Measurements from ENCODE around the gene RBBP8NL. TPM values are rescaled to one million over a fixed set of nuclear protein-coding genes. Genes with fewer than 3 reads are reported as not detected.

Gene RBBP8NL
- total RNA-seq, 1 experiment from 2014 or later, result 1.5 TPM

DNA sequence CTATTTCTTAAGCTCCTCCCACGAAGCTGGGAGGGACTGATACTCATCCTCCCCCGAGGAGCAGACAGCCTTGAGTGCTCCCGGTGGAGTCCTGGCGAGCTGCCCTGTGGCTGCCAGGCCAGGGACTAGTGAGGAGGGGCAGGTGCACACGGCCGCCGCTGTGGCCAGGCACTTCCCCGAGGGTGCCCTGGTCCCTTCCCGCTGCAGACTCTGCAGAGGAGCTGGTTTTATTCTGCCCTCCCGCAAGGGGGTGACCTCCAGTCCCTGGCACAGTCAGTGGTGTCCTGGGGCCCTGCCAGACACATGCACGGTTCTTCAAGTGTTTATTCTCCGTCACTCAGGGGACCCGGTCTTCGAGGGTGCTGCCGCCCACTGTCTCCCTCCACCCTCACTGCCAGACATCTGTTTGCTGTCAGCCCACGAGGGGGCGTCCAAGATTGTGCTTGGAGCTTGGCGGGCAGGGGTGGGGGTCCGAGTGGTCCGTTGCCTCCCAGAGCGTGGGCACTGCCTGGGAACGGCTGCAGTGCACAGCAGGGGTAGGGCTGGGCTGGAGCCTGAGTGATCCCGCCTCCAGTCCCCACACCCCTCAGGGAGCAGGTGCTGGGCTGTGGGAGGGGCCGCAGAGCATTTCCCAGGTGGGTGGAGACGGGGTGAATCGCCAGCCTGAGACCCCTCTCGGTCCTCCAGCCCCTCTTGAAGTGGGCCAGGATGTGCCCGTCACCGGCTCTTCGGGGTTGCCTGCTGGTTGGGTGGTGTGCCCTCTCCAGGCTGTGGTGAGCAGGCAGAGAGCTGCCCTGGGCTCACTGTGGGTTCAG lies 17.2 kb downstream of the RBBP8NL start (continued):
- TF ChIP-seq, protein P1, sequence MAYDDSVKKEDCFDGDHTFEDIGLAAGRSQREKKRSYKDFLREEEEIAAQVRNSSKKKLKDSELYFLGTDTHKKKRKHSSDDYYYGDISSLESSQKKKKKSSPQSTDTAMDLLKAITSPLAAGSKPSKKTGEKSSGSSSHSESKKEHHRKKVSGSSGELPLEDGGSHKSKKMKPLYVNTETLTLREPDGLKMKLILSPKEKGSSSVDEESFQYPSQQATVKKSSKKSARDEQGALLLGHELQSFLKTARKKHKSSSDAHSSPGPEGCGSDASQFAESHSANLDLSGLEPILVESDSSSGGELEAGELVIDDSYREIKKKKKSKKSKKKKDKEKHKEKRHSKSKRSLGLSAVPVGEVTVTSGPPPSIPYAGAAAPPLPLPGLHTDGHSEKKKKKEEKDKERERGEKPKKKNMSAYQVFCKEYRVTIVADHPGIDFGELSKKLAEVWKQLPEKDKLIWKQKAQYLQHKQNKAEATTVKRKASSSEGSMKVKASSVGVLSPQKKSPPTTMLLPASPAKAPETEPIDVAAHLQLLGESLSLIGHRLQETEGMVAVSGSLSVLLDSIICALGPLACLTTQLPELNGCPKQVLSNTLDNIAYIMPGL (CRISPR knock-in tag; IDR thresholded peaks at IDR 0.05), result no peak
- no peak for TF ChIP-seq FOXP1 (CRISPR knock-in tag; IDR thresholded peaks at IDR 0.05; ENCODE audit: borderline replicate concordance)
- TF ChIP-seq, protein P2, sequence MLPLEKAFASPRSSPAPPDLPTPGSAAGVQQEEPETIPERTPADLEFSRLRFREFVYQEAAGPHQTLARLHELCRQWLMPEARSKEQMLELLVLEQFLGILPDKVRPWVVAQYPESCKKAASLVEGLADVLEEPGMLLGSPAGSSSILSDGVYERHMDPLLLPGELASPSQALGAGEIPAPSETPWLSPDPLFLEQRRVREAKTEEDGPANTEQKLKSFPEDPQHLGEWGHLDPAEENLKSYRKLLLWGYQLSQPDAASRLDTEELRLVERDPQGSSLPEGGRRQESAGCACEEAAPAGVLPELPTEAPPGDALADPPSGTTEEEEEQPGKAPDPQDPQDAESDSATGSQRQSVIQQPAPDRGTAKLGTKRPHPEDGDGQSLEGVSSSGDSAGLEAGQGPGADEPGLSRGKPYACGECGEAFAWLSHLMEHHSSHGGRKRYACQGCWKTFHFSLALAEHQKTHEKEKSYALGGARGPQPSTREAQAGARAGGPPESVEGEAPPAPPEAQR (CRISPR knock-in tag; IDR thresholded peaks at IDR 0.05), result no peak
- TF ChIP-seq IRF2 (CRISPR knock-in tag; IDR thresholded peaks at IDR 0.05; ENCODE audit: borderline replicate concordance, low read depth), result no peak
- TF ChIP-seq ZNF671 (CRISPR knock-in tag; IDR thresholded peaks at IDR 0.05), result no peak
- no peak for TF ChIP-seq RORB (CRISPR knock-in tag; IDR thresholded peaks at IDR 0.05)
- no peak for TF ChIP-seq RELA (CRISPR knock-in tag; IDR thresholded peaks at IDR 0.05; ENCODE audit: borderline replicate concordance)
- no peak for TF ChIP-seq NFE2L1 (CRISPR knock-in tag; IDR thresholded peaks at IDR 0.05)
- TF ChIP-seq ZNF396 (CRISPR knock-in tag; IDR thresholded peaks at IDR 0.05; ENCODE audit: borderline replicate concordance), result no peak
- TF ChIP-seq TEAD4 (CRISPR knock-in tag; IDR thresholded peaks at IDR 0.05), result no peak
- no peak for TF ChIP-seq ATF1 (CRISPR knock-in tag; IDR thresholded peaks at IDR 0.05)

- ATAC-seq (no peak), DNase-seq (ENCODE audit: low spot score) (no peak)
- Mint-ChIP-seq H3K27me3 (ENCODE audit: low read depth) (peaks cover 5% of the 10 kb centered on the region), H3K9me3 (no peaks in the 10 kb centered on the region), H3K4me3 (no peak overlapping the region; the same call in 1 of the 2 replicates), H3K4me1 (peaks cover 9% of the 10 kb centered on the region), H3K36me3 (no peaks in the 10 kb centered on the region), H3K27ac (no peak overlapping the region)
- TF ChIP-seq ZNF425 (CRISPR knock-in tag; conservative IDR thresholded peaks at IDR 0.05), result no peak
- no peak for TF ChIP-seq KAT7 (CRISPR knock-in tag; IDR thresholded peaks at IDR 0.05; ENCODE audit: borderline replicate concordance)
- TF ChIP-seq, protein P3, sequence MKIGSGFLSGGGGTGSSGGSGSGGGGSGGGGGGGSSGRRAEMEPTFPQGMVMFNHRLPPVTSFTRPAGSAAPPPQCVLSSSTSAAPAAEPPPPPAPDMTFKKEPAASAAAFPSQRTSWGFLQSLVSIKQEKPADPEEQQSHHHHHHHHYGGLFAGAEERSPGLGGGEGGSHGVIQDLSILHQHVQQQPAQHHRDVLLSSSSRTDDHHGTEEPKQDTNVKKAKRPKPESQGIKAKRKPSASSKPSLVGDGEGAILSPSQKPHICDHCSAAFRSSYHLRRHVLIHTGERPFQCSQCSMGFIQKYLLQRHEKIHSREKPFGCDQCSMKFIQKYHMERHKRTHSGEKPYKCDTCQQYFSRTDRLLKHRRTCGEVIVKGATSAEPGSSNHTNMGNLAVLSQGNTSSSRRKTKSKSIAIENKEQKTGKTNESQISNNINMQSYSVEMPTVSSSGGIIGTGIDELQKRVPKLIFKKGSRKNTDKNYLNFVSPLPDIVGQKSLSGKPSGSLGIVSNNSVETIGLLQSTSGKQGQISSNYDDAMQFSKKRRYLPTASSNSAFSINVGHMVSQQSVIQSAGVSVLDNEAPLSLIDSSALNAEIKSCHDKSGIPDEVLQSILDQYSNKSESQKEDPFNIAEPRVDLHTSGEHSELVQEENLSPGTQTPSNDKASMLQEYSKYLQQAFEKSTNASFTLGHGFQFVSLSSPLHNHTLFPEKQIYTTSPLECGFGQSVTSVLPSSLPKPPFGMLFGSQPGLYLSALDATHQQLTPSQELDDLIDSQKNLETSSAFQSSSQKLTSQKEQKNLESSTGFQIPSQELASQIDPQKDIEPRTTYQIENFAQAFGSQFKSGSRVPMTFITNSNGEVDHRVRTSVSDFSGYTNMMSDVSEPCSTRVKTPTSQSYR (CRISPR knock-in tag; IDR thresholded peaks at IDR 0.05), result no peak
- TF ChIP-seq SOX15 (CRISPR knock-in tag; IDR thresholded peaks at IDR 0.05), result no peak
- no peak for TF ChIP-seq SMAD3 (CRISPR knock-in tag; IDR thresholded peaks at IDR 0.05; ENCODE audit: borderline replicate concordance)
- TF ChIP-seq ZNF263 (CRISPR knock-in tag; IDR thresholded peaks at IDR 0.05; ENCODE audit: low read depth), result no peak
- no peak for TF ChIP-seq RORB (CRISPR knock-in tag; IDR thresholded peaks at IDR 0.05)
- TF ChIP-seq JUN (CRISPR knock-in tag; IDR thresholded peaks at IDR 0.05), result no peak
- ChIA-PET CTCF (interaction anchor here (0.6 to 3.1 kb wide), 27 partner anchors 8 to 426 kb away, joined by 3 to 27 read pairs (median 6); partner anchors contain the start of genes ADRM1 and RBBP8NL), POLR2A (interaction anchor here (0.8 kb wide), 1 partner anchor 244 kb away, joined by 3 read pairs; no protein-coding TSS in a partner anchor)
These were observed 18.1 kb downstream of the RBBP8NL start for GRCh38 chr20:62409086-62409853.

Measured in WTC11 (cell line).